Measurements from ENCODE around the gene SLC12A4. TPM values are rescaled to one million over a fixed set of nuclear protein-coding genes. Genes with fewer than 3 reads are reported as not detected.

SLC12A4 gene
- total and polyA plus RNA-seq, 2 experiments from 2014 or later, result 19.9 to 53.0 TPM

GRCh38 chr16:67922221-67922620 lies 46.2 kb downstream of the SLC12A4 start (continued):
- TF ChIP-seq ZNF331 (CRISPR knock-in tag; IDR thresholded peaks at IDR 0.05; ENCODE audit: low read depth), result no peak
- TF ChIP-seq STAT1 (IDR thresholded peaks at IDR 0.05; ENCODE audit: unreplicated experiment), result no peak
- no peak for TF ChIP-seq ZNF114 (CRISPR knock-in tag; IDR thresholded peaks at IDR 0.05)
- TF ChIP-seq POLR2AphosphoS5 (IDR thresholded peaks at IDR 0.05; ENCODE audit: low read depth), result no peak
- TF ChIP-seq ZNF462 (CRISPR knock-in tag; IDR thresholded peaks at IDR 0.05), result no peak

- peaks cover 24% of the 10 kb centered on the region for H3K4me1 Mint-ChIP-seq
- peaks cover 4% of the 10 kb centered on the region; the same call in 2 of the 3 replicates for H3K36me3 Mint-ChIP-seq (ENCODE audit: low read depth)
- Histone ChIP-seq H2AFZ (no peak overlapping the region), H3K9me2 (ENCODE audit: insufficient read depth) (no peaks in the 10 kb centered on the region), H3F3A (replicated peaks; ENCODE audit: low read depth) (no peaks in the 10 kb centered on the region), H3K4me3 (no peak overlapping the region), H3K4me2 (no peak overlapping the region), H3K36me3 (ENCODE audit: insufficient read depth) (no peaks in the 10 kb centered on the region), H3K79me2 (replicated peaks; ENCODE audit: insufficient read depth) (no peaks in the 10 kb centered on the region), H3K4me1 (ENCODE audit: insufficient read depth) (peaks cover 13% of the 10 kb centered on the region), H3K27me3 (ENCODE audit: insufficient read depth) (no peaks in the 10 kb centered on the region), H4K20me1 (replicated peaks; ENCODE audit: insufficient read depth) (no peaks in the 10 kb centered on the region; the same call in 1 of the 2 replicates), H3K27ac (ENCODE audit: low read depth) (no peak overlapping the region)
- ATAC-seq (no peak; the same call in 2 of the 3 replicates), DNase-seq (ENCODE audit: low spot score) (no peak)
- no peaks in the 10 kb centered on the region for H3K9me3 Mint-ChIP-seq
- H3K4me3 Mint-ChIP-seq, result no peak overlapping the region
- TF ChIP-seq POLR2AphosphoS5 (IDR thresholded peaks at IDR 0.05; ENCODE audit: low read depth), result no peak
- peak in 1 of 2 experiments; percentile 49; a peak in 2 of 4 replicates for TF ChIP-seq CTCF (conservative IDR thresholded peaks at IDR 0.05; ENCODE audit: low read depth in 2 of 2)
- H3K27me3 Mint-ChIP-seq (ENCODE audit: insufficient read depth, low read depth, poor library complexity), result peaks cover 5% of the 10 kb centered on the region
- peak overlapping the region; percentile 44; the same call in 1 of the 2 replicates for H3K27ac Mint-ChIP-seq
Observed at GRCh38 chr16:67919622-67920221, 48.7 kb downstream of the SLC12A4 start.
